Activated CD4-positive, alpha-beta T cell treated with anti-CD3 and anti-CD28 coated beads, Interleukin-2, Interleukin-6, amounts not matched to agents 100 ng/mL and 50 ng/mL, durations not matched to agents 16 hours and 8 hours (primary cell): ENCODE data around the gene E2F8.

ENCODE experiments used
- DNase-seq: peaks from one replicate; pipeline ENCODE4 v3.0.0-alpha.2; 2020

E2F8 gene

GRCh38 chr11:19218786-19219460 lies 21.8 kb downstream of the E2F8 start:
- no peak for DNase-seq

- DNase-seq = no peak
Observed at GRCh38 chr11:19218216-19218615, 22.5 kb downstream of the E2F8 start.

- no peak for DNase-seq
Observed at GRCh38 chr11:19216709-19217374, 23.9 kb downstream of the E2F8 start.

- no peak for DNase-seq
Observed at GRCh38 chr11:19216021-19216420, 24.7 kb downstream of the E2F8 start.

- no peak for DNase-seq
Observed at GRCh38 chr11:19209617-19210370, 31.0 kb downstream of the E2F8 start.

GRCh38 chr11:19208959-19209546 lies 31.7 kb downstream of the E2F8 start:
- no peak for DNase-seq

- no peak for DNase-seq
Observed at GRCh38 chr11:19208181-19208580, 32.6 kb downstream of the E2F8 start.

- DNase-seq = no peak
Observed at GRCh38 chr11:19204836-19205235, 35.9 kb downstream of the E2F8 start.

GRCh38 chr11:19201737-19202605 lies 38.8 kb downstream of the E2F8 start, which contains the start of gene CSRP3:
Gene CSRP3, minus strand, starts transcription at chr11:19201983. Its CDS starts 9,535 bp downstream, at chr11:19192448.
- no peak for DNase-seq

- no peak for DNase-seq
Observed at GRCh38 chr11:19200410-19201201, 40.1 kb downstream of the E2F8 start.

- no peak for DNase-seq
Observed at GRCh38 chr11:19199771-19200170, 41.0 kb downstream of the E2F8 start.

- no peak for DNase-seq
Observed at GRCh38 chr11:19199048-19199447, 41.7 kb downstream of the E2F8 start.

- no peak for DNase-seq
Observed at GRCh38 chr11:19196432-19196831, 44.3 kb downstream of the E2F8 start.

- no peak for DNase-seq
Observed at GRCh38 chr11:19194620-19195308, 46.0 kb downstream of the E2F8 start.

GRCh38 chr11:19193916-19194315 lies 46.8 kb downstream of the E2F8 start:
- DNase-seq = no peak

- no peak for DNase-seq
Observed at GRCh38 chr11:19191530-19192169, 49.1 kb downstream of the E2F8 start.

GRCh38 chr11:19187833-19188258 lies 52.9 kb downstream of the E2F8 start:
- DNase-seq = no peak

GRCh38 chr11:19187114-19187832 lies 53.5 kb downstream of the E2F8 start:
- DNase-seq = no peak

GRCh38 chr11:19185516-19186052 lies 55.2 kb downstream of the E2F8 start:
- no peak for DNase-seq
